HEK293 (cell line): ENCODE data around the gene MAML3.

Experiments
- CTCF ChIA-PET: fragments of 350-600 bp; formaldehyde crosslinking; extraction: SDS; loops from one replicate; lab custom pipeline; 2021; ENCODE audit warnings: antibody characterized with exemption; lab: Yijun Ruan, JAX
- POLR2A ChIA-PET: fragments of 300-600 bp; formaldehyde crosslinking; extraction: SDS; loops from one replicate; lab custom pipeline; 2020; ENCODE audit warnings: antibody characterized with exemption, inconsistent platforms; lab: Yijun Ruan, JAX
- H3K27ac ChIP-seq: fragments of 200-500 bp; sonication (Bioruptor generic); 2 replicates; pipeline ENCODE4 v1.5.1; 2014; ENCODE audit warnings: low read depth, low read length, control low read depth, inconsistent platforms; ENCODE audit errors: extremely low read depth
- H3K36me3 ChIP-seq, 2 experiments: fragments of 200-500 bp in 1 of 2; sonication (Bioruptor generic) in 1 of 2; 1 replicate in 1 of 2; 2 replicates in 1 of 2; pipeline ENCODE4 v1.5.1; 2014 to 2017; ENCODE audit warnings: inconsistent platforms in 2 of 2, low read length in 2 of 2; ENCODE audit not compliant: control insufficient read depth in 2 of 2, insufficient read depth in 1 of 2
- H3K4me1 ChIP-seq: fragments of 200-500 bp; sonication (Bioruptor generic); 2 replicates; pipeline ENCODE4 v1.5.1; 2014; ENCODE audit warnings: mild to moderate bottlenecking, low read length, inconsistent platforms; ENCODE audit not compliant: control insufficient read depth, insufficient read depth
- H3K4me3 ChIP-seq: 2 replicates; pipeline ENCODE4 v1.5.1; 2011; ENCODE audit warnings: low read depth, mild to moderate bottlenecking, control low read depth, low read length, moderate library complexity
- H3K9me3 ChIP-seq: fragments of 200-500 bp; sonication (Bioruptor generic); 2 replicates; pipeline ENCODE4 v1.5.1; 2014; ENCODE audit warnings: low read depth, low read length, inconsistent platforms; ENCODE audit not compliant: control insufficient read depth, insufficient read depth
- ATF2 ChIP-seq: fragments of 450-650 bp; formaldehyde crosslinking; IDR thresholded peaks from 2 replicates; pipeline ENCODE4 v1.5.1; 2016; ENCODE audit warnings: missing biosample characterization, missing genetic modification characterization, low read depth
- MEIS1 ChIP-seq: sonication (generic); formaldehyde crosslinking; IDR thresholded peaks from 2 replicates; pipeline ENCODE4 v1.8.1; 2022; ENCODE audit warnings: missing genetic modification reagents, mild to moderate bottlenecking, borderline replicate concordance
- SCRT1 ChIP-seq: fragments of 450-650 bp; formaldehyde crosslinking; IDR thresholded peaks from 2 replicates; pipeline ENCODE4 v1.5.1; 2016; ENCODE audit warnings: missing biosample characterization, missing genetic modification characterization, borderline replicate concordance
- SP2 ChIP-seq: fragments of 450-650 bp; formaldehyde crosslinking; IDR thresholded peaks from 2 replicates; pipeline ENCODE4 v1.5.1; 2016; ENCODE audit warnings: missing biosample characterization, missing genetic modification characterization
- YY1 ChIP-seq: fragments of 450-650 bp; formaldehyde crosslinking; IDR thresholded peaks from 2 replicates; pipeline ENCODE4 v1.5.1; 2018; ENCODE audit warnings: missing biosample characterization, missing genetic modification characterization
- ZBTB17 ChIP-seq: fragments of 450-650 bp; formaldehyde crosslinking; IDR thresholded peaks from 2 replicates; pipeline ENCODE4 v1.5.1; 2016; ENCODE audit warnings: missing biosample characterization, missing genetic modification characterization
- ZBTB8A ChIP-seq: fragments of 450-650 bp; formaldehyde crosslinking; IDR thresholded peaks from 2 replicates; pipeline ENCODE4 v1.5.1; 2016; ENCODE audit warnings: missing biosample characterization, missing genetic modification characterization
- ZNF19 ChIP-seq: fragments of 450-650 bp; formaldehyde crosslinking; IDR thresholded peaks from 2 replicates; pipeline ENCODE4; 2016; ENCODE audit warnings: missing biosample characterization, missing genetic modification characterization, low read depth
- ZNF394 ChIP-seq: fragments of 450-650 bp; formaldehyde crosslinking; IDR thresholded peaks from 2 replicates; pipeline ENCODE4 v1.5.1; 2016; ENCODE audit warnings: missing biosample characterization, missing genetic modification characterization, mild to moderate bottlenecking, moderate library complexity, borderline replicate concordance
- ZNF404 ChIP-seq: fragments of 450-650 bp; formaldehyde crosslinking; IDR thresholded peaks from 2 replicates; pipeline ENCODE4 v1.5.1; 2017; ENCODE audit warnings: missing biosample characterization, missing genetic modification characterization
- ZNF530 ChIP-seq: fragments of 450-650 bp; formaldehyde crosslinking; IDR thresholded peaks from 2 replicates; pipeline ENCODE4 v1.5.1; 2016; ENCODE audit warnings: low read depth, missing biosample characterization, missing genetic modification characterization
- ZNF692 ChIP-seq: fragments of 450-650 bp; formaldehyde crosslinking; IDR thresholded peaks from 2 replicates; pipeline ENCODE4 v1.5.1; 2016; ENCODE audit warnings: missing biosample characterization, missing genetic modification characterization
- ZNF707 ChIP-seq: fragments of 450-650 bp; formaldehyde crosslinking; IDR thresholded peaks from 2 replicates; pipeline ENCODE4 v1.5.1; 2016; ENCODE audit warnings: missing biosample characterization, missing genetic modification characterization
- ZNF830 ChIP-seq: fragments of 450-650 bp; IDR thresholded peaks from 2 replicates; pipeline ENCODE4 v1.5.0; 2018; ENCODE audit warnings: missing biosample characterization, missing genetic modification characterization, low read depth, mild to moderate bottlenecking, moderate library complexity
- ZNF843 ChIP-seq: fragments of 450-650 bp; formaldehyde crosslinking; IDR thresholded peaks from 2 replicates; pipeline ENCODE4 v1.5.1; 2016; ENCODE audit warnings: missing biosample characterization, missing genetic modification characterization
- ZSCAN23 ChIP-seq: fragments of 450-650 bp; formaldehyde crosslinking; IDR thresholded peaks from 2 replicates; pipeline ENCODE4 v1.5.1; 2016; ENCODE audit warnings: missing biosample characterization, missing genetic modification characterization
- ZSCAN30 ChIP-seq: fragments of 450-650 bp; IDR thresholded peaks from 2 replicates; pipeline ENCODE4 v1.5.1; 2018; ENCODE audit warnings: missing biosample characterization, mild to moderate bottlenecking, missing genetic modification characterization, moderate library complexity
- ZXDB ChIP-seq: fragments of 450-650 bp; formaldehyde crosslinking; IDR thresholded peaks from 2 replicates; pipeline ENCODE4 v1.5.1; 2016; ENCODE audit warnings: missing biosample characterization, missing genetic modification characterization
- TF ChIP-seq, protein P1 (sequence below): fragments of 450-650 bp; formaldehyde crosslinking; IDR thresholded peaks from 2 replicates; pipeline ENCODE4 v1.5.1; 2016; ENCODE audit warnings: missing biosample characterization, missing genetic modification characterization
- TF ChIP-seq, protein P2 (sequence below): fragments of 450-650 bp; formaldehyde crosslinking; IDR thresholded peaks from 2 replicates; pipeline ENCODE4 v1.5.1; 2016; ENCODE audit warnings: missing biosample characterization, missing genetic modification characterization, borderline replicate concordance

MAML3 gene

GRCh38 chr4:139686988-139687387, 467.0 kb downstream of the MAML3 start:
- POLR2A ChIA-PET: no interaction called here

DNA sequence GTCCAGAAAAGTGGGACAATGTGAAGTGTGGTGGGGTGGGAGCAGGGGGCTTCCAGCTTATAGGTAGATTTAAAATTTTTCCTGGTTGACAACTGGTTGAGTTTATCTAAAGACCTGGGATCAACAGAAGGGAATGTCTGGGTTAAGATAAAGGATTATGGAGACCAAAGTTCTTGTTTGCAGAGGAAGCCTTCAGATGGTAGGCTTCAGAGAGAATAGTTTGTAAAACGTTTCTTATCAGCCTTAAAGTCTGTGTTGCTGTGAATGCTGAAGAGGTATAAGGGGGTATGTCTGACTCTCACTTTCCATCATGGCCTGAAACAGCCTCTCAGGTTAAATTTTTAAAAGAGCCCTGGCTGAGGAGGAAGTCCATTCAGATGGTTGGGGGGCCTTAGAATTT, 467.9 kb downstream of the MAML3 start:
- Histone ChIP-seq H3K4me3 (no peak overlapping the region), H3K9me3 (no peaks in the 10 kb centered on the region), H3K36me3 (peaks cover 0 to 29% of the 10 kb centered on the region in 2 experiments; a peak in 1 of 3 replicates), H3K4me1 (no peaks in the 10 kb centered on the region), H3K27ac (no peak overlapping the region)
- CTCF ChIA-PET: no interaction called here
- POLR2A ChIA-PET: no interaction called here
- TF ChIP-seq ZNF830 (tag by site-specific recombination): no peak

More at GRCh38 chr4:139686988-139687387, 467.0 kb downstream of the MAML3 start:
- Histone ChIP-seq H3K9me3 (no peaks in the 10 kb centered on the region), H3K4me1 (no peaks in the 10 kb centered on the region), H3K27ac (no peak overlapping the region), H3K4me3 (no peak overlapping the region), H3K36me3 (peaks cover 0 to 29% of the 10 kb centered on the region in 2 experiments; a peak in 1 of 3 replicates)
- TF ChIP-seq ZXDB (tag by site-specific recombination): no peak
- no peak for TF ChIP-seq MEIS1 (CRISPR knock-in tag)
- TF ChIP-seq ZSCAN30 (tag by site-specific recombination): no peak
- TF ChIP-seq ZSCAN23 (tag by site-specific recombination): no peak
- TF ChIP-seq ATF2 (tag by site-specific recombination): no peak
- no peak for TF ChIP-seq ZNF404 (tag by site-specific recombination)
- TF ChIP-seq ZBTB17: no peak
- no peak for TF ChIP-seq ZBTB8A (tag by site-specific recombination)
- TF ChIP-seq ZNF19: no peak
- CTCF ChIA-PET: interaction anchor here (0.7 kb wide), 1 partner anchor 535 kb away, joined by 4 read pairs; no protein-coding TSS in a partner anchor

DNA sequence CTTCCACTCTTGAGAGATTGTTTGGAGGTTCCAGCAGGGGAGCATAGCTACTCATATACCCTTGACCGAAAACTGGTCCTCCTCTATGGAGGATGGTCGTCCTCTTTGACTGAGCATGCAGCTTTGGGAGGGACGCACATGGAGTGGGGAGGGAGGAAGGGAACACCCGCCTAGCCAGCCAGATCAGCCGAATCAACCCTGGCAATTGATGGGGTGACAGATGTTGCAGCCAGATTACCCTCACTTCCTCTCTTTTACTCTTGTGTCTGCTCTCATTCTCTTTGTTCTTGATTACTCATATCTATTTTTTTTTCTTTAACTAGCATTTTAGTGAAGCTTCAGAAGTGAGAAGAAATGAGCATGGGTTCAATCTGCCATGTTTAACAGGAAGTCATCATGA, 468.8 kb downstream of the MAML3 start:
- ChIA-PET POLR2A (no interaction called here), CTCF (interaction anchor here (1.4 kb wide), 1 partner anchor 29 kb away, joined by 3 read pairs; no protein-coding TSS in a partner anchor)
- H3K4me3 ChIP-seq: no peak overlapping the region
- no peaks in the 10 kb centered on the region for H3K4me1 ChIP-seq
- H3K9me3 ChIP-seq: no peaks in the 10 kb centered on the region
- no peak overlapping the region for H3K27ac ChIP-seq
- peaks cover 0 to 34% of the 10 kb centered on the region in 2 experiments; a peak in 1 of 3 replicates for H3K36me3 ChIP-seq
- TF ChIP-seq SCRT1: no peak
- TF ChIP-seq, protein P1, sequence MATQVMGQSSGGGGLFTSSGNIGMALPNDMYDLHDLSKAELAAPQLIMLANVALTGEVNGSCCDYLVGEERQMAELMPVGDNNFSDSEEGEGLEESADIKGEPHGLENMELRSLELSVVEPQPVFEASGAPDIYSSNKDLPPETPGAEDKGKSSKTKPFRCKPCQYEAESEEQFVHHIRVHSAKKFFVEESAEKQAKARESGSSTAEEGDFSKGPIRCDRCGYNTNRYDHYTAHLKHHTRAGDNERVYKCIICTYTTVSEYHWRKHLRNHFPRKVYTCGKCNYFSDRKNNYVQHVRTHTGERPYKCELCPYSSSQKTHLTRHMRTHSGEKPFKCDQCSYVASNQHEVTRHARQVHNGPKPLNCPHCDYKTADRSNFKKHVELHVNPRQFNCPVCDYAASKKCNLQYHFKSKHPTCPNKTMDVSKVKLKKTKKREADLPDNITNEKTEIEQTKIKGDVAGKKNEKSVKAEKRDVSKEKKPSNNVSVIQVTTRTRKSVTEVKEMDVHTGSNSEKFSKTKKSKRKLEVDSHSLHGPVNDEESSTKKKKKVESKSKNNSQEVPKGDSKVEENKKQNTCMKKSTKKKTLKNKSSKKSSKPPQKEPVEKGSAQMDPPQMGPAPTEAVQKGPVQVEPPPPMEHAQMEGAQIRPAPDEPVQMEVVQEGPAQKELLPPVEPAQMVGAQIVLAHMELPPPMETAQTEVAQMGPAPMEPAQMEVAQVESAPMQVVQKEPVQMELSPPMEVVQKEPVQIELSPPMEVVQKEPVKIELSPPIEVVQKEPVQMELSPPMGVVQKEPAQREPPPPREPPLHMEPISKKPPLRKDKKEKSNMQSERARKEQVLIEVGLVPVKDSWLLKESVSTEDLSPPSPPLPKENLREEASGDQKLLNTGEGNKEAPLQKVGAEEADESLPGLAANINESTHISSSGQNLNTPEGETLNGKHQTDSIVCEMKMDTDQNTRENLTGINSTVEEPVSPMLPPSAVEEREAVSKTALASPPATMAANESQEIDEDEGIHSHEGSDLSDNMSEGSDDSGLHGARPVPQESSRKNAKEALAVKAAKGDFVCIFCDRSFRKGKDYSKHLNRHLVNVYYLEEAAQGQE: no peak
- no peak for TF ChIP-seq ZNF394 (tag by site-specific recombination)
- TF ChIP-seq ZNF692: no peak
- no peak for TF ChIP-seq SP2 (tag by site-specific recombination)
- TF ChIP-seq, protein P2, sequence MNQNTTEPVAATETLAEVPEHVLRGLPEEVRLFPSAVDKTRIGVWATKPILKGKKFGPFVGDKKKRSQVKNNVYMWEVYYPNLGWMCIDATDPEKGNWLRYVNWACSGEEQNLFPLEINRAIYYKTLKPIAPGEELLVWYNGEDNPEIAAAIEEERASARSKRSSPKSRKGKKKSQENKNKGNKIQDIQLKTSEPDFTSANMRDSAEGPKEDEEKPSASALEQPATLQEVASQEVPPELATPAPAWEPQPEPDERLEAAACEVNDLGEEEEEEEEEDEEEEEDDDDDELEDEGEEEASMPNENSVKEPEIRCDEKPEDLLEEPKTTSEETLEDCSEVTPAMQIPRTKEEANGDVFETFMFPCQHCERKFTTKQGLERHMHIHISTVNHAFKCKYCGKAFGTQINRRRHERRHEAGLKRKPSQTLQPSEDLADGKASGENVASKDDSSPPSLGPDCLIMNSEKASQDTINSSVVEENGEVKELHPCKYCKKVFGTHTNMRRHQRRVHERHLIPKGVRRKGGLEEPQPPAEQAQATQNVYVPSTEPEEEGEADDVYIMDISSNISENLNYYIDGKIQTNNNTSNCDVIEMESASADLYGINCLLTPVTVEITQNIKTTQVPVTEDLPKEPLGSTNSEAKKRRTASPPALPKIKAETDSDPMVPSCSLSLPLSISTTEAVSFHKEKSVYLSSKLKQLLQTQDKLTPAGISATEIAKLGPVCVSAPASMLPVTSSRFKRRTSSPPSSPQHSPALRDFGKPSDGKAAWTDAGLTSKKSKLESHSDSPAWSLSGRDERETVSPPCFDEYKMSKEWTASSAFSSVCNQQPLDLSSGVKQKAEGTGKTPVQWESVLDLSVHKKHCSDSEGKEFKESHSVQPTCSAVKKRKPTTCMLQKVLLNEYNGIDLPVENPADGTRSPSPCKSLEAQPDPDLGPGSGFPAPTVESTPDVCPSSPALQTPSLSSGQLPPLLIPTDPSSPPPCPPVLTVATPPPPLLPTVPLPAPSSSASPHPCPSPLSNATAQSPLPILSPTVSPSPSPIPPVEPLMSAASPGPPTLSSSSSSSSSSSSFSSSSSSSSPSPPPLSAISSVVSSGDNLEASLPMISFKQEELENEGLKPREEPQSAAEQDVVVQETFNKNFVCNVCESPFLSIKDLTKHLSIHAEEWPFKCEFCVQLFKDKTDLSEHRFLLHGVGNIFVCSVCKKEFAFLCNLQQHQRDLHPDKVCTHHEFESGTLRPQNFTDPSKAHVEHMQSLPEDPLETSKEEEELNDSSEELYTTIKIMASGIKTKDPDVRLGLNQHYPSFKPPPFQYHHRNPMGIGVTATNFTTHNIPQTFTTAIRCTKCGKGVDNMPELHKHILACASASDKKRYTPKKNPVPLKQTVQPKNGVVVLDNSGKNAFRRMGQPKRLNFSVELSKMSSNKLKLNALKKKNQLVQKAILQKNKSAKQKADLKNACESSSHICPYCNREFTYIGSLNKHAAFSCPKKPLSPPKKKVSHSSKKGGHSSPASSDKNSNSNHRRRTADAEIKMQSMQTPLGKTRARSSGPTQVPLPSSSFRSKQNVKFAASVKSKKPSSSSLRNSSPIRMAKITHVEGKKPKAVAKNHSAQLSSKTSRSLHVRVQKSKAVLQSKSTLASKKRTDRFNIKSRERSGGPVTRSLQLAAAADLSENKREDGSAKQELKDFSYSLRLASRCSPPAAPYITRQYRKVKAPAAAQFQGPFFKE: no peak
- no peak for TF ChIP-seq YY1 (tag by site-specific recombination)
- TF ChIP-seq ZNF707 (tag by site-specific recombination): no peak
- no peak for TF ChIP-seq ZNF530
- no peak for TF ChIP-seq ZNF843 (tag by site-specific recombination)
